Panc1 (cell line): ENCODE measurements around the gene STK4.
A peak's percentile ranks its signal among the peaks of the same experiment; 100 is the strongest.

Experiments
- POLR2AphosphoS5 ChIP-seq: IDR thresholded peaks from 2 replicates; pipeline ENCODE4 v1.6.1; 2012; ENCODE audit warnings: mild to moderate bottlenecking, low read depth, low read length, moderate library complexity
- SIN3A ChIP-seq: IDR thresholded peaks from 2 replicates; pipeline ENCODE4 v1.6.1; 2012; ENCODE audit warnings: low read depth, mild to moderate bottlenecking, low read length, moderate library complexity, borderline replicate concordance; ENCODE audit not compliant: insufficient read depth
- TF ChIP-seq, protein P1 (sequence below): fragments of 450-650 bp; IDR thresholded peaks from 2 replicates; pipeline ENCODE4 v1.5.1; 2017; ENCODE audit warnings: mild to moderate bottlenecking

GRCh38 chr20:45044084-45044573 lies 77.8 kb downstream of the STK4 start:
- TF ChIP-seq, protein P1, sequence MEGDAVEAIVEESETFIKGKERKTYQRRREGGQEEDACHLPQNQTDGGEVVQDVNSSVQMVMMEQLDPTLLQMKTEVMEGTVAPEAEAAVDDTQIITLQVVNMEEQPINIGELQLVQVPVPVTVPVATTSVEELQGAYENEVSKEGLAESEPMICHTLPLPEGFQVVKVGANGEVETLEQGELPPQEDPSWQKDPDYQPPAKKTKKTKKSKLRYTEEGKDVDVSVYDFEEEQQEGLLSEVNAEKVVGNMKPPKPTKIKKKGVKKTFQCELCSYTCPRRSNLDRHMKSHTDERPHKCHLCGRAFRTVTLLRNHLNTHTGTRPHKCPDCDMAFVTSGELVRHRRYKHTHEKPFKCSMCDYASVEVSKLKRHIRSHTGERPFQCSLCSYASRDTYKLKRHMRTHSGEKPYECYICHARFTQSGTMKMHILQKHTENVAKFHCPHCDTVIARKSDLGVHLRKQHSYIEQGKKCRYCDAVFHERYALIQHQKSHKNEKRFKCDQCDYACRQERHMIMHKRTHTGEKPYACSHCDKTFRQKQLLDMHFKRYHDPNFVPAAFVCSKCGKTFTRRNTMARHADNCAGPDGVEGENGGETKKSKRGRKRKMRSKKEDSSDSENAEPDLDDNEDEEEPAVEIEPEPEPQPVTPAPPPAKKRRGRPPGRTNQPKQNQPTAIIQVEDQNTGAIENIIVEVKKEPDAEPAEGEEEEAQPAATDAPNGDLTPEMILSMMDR, result peak; percentile 86
- no peak for TF ChIP-seq SIN3A
- no peak for TF ChIP-seq POLR2AphosphoS5
